Measurements from ENCODE around the gene XAGE5.
"Not testable (repeated sequence)": the region's sequence is repeated elsewhere in the genome, so short reads cannot be mapped to it uniquely, and the experiment has no call there.

Gene XAGE5, protein sequence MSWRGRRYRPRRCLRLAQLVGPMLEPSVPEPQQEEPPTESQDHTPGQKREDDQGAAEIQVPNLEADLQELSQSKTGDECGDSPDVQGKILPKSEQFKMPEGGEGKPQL

GRCh38 chrX:52811065-52811625 is at the start of gene XAGE5:
TSS of gene XAGE5 (plus strand) at chrX:52811287. CDS start at chrX:52812567, 1,280 bp downstream.
- no peak for DNase-seq (ENCODE audit: low read depth)

- not testable (repeated sequence) for DNase-seq (ENCODE audit: low read depth)
These were observed 45.1 kb upstream of the XAGE5 start for GRCh38 chrX:52765983-52766382.

DNA sequence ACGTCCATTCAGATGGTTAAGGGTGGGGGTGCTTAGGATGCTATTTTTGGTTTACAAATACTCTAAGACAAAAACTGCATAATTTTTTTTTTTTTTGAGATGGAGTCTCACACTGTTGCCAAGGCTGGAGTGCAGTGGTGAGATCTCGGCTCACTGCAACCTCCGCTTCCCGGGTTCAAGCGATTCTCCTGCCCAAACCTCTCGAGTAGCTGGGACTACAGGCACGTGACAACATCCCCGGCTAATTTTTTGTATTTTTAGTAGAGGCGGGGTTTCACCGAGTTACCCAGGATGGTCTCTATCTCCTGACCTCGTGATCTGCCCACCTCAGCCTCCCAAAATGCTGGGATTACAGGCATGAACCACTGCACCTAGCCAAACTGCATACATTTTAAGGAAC is 37.6 kb upstream of the XAGE5 start:
- DNase-seq (ENCODE audit: low read depth): not testable (repeated sequence)

GRCh38 chrX:52797327-52797726 is 13.8 kb upstream of the XAGE5 start, which contains the start of gene SPANXN5:
TSS of gene SPANXN5 (minus strand) at chrX:52797427. CDS start at chrX:52797348, 79 bp downstream.
- DNase-seq (ENCODE audit: low read depth): not testable (repeated sequence)

- DNase-seq (ENCODE audit: low read depth): not testable (repeated sequence)
These were observed 6.2 kb upstream of the XAGE5 start for GRCh38 chrX:52804876-52805275.

- no peak for DNase-seq (ENCODE audit: low read depth)
These were observed 8.7 kb downstream of the XAGE5 start for GRCh38 chrX:52819788-52820187.

GRCh38 chrX:52821079-52821760 is 10.1 kb downstream of the XAGE5 start:
- DNase-seq (ENCODE audit: low read depth): no peak

- DNase-seq (ENCODE audit: low read depth): no peak
These were observed 13.5 kb downstream of the XAGE5 start for GRCh38 chrX:52824608-52825007.

- no peak for DNase-seq (ENCODE audit: low read depth)
These were observed 19.5 kb downstream of the XAGE5 start for GRCh38 chrX:52830551-52830950.

- no peak for DNase-seq (ENCODE audit: low read depth)
These were observed 28.1 kb downstream of the XAGE5 start for GRCh38 chrX:52839137-52839536.

- not testable (repeated sequence) for DNase-seq (ENCODE audit: low read depth)
These were observed 32.5 kb downstream of the XAGE5 start for GRCh38 chrX:52843619-52844018.

DNA sequence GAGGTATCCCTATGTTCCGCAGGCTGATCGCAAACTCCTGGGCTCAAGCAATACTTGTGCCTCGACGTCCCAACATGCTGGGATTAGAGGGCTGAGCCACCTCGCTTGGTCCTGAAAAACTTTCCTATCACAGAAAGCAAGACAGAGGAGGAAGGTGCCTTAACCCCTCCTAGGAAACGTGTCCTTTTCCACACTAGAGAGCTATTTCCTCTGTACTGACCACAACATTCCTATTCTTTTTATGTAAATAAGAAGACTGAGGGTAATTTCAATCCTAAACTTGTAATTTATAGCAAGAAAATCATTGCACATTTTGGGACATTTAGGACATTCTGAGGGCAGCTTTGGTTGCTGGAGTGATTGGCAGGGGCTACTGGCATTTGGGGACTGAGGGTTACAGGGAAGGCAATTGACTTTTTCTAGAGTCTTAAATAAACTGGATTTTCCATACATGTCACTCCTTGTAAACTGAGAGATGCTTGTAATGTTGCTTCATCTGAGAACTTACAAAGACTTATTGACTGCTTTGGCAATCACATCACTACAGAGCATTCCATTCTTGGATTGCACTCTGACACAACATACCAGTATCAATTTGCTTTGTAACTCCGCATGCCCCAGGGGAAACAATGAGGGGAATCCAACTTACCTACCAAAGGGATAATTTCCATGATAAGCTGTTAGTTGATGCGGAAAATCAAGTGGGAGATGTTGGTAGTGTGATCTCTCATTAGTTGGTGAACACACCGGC is 41.2 kb downstream of the XAGE5 start:
- no peak for DNase-seq (ENCODE audit: low read depth)

DNA sequence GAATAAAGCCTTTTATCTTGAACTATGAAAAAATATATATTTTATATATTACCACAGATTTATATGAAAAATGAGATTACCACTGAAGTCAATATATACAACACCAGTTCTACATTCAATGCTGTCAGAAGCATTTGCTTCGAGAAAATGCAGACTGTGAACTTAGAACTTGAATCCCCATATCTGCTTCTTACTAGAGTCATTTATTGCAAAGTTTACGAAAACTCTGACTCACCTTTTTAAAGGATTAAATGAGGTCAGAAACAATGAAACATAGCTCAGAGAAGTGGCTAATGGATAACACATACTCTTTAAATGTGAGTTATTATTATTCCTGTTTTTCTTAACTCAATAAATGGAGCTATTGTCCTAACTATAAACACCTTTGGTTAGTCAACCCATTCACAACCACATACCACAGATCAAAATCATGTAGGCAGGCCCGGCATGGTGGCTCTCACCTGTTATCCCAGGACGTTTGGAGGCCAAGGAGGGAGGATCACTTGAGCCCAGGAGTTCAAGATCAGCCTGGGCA is 46.0 kb downstream of the XAGE5 start:
- not testable (repeated sequence) for DNase-seq (ENCODE audit: low read depth)

DNA sequence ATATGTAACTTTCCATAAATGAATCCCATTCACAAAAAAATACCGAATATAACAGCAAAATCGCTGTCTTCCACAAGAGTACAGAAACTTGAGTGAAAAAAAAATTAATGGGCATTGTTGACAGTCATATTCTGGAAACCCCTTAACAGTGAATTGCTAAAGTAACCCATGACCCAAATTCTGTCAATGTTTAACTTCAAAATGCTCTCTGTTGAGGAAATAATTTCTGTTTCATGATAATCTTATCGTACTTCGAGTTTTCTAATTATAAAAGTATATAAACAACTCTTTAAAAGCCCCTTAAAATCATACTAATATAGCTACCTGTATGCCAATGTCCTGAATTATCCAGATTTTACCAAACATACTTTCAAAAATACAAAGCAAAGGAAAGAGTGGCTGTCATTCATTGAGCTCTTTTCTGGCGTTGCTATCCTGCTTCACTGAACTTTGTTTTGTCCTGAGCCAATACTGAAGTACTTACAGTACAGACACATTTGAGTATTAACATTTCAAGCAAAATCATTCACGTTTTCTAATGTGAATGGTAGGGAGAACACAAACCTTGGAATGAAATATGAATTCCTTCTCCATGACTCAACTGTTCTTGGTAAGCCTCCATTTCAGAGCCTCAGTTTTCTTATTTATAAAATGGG is 54.4 kb downstream of the XAGE5 start:
- DNase-seq (ENCODE audit: low read depth): no peak
